ENCODE results near the gene SRRM5.
"Not testable (repeated sequence)": the region's sequence is repeated elsewhere in the genome, so short reads cannot be mapped to it uniquely, and the experiment has no call there.

SRRM5 gene

GRCh38 chr19:43616954-43617353, 5.1 kb downstream of the SRRM5 start:
- no peak for DNase-seq

- peak; percentile 90 for DNase-seq
Measured at GRCh38 chr19:43618921-43619261, 7.0 kb downstream of the SRRM5 start.

GRCh38 chr19:43619262-43620060, 7.6 kb downstream of the SRRM5 start, which contains the start of gene ZNF428:
TSS of gene ZNF428 (minus strand) at chr19:43619629. CDS start at chr19:43614304, 5,325 bp downstream.
- peak; percentile 95 for DNase-seq

GRCh38 chr19:43620061-43621001, 8.4 kb downstream of the SRRM5 start:
- DNase-seq, result no peak

GRCh38 chr19:43622070-43622469, 10.2 kb downstream of the SRRM5 start:
- DNase-seq, result no peak

GRCh38 chr19:43622956-43623355, 11.1 kb downstream of the SRRM5 start:
- no peak for DNase-seq

- no peak for DNase-seq
Measured at GRCh38 chr19:43623889-43624670, 12.2 kb downstream of the SRRM5 start.

- DNase-seq, result no peak
Measured at GRCh38 chr19:43624933-43625332, 13.0 kb downstream of the SRRM5 start.

- DNase-seq, result no peak
Measured at GRCh38 chr19:43625918-43626579, 14.2 kb downstream of the SRRM5 start.

GRCh38 chr19:43626838-43627237, 14.9 kb downstream of the SRRM5 start:
- no peak for DNase-seq

- DNase-seq, result no peak
Measured at GRCh38 chr19:43628646-43629326, 16.9 kb downstream of the SRRM5 start.

GRCh38 chr19:43631491-43631890, 19.6 kb downstream of the SRRM5 start:
- no peak for DNase-seq

GRCh38 chr19:43633520-43633919, 21.6 kb downstream of the SRRM5 start:
- no peak for DNase-seq

- DNase-seq, result no peak
Measured at GRCh38 chr19:43634068-43634467, 22.2 kb downstream of the SRRM5 start.

GRCh38 chr19:43634506-43634871, 22.6 kb downstream of the SRRM5 start:
- no peak for DNase-seq

GRCh38 chr19:43634872-43635560, 23.1 kb downstream of the SRRM5 start:
- no peak for DNase-seq

- DNase-seq, result not testable (repeated sequence)
Measured at GRCh38 chr19:43635561-43635940, 23.7 kb downstream of the SRRM5 start.

GRCh38 chr19:43636121-43636683, 24.3 kb downstream of the SRRM5 start:
- no peak for DNase-seq

- DNase-seq, result no peak
Measured at GRCh38 chr19:43638214-43638994, 26.5 kb downstream of the SRRM5 start.

GRCh38 chr19:43638995-43639518, 27.2 kb downstream of the SRRM5 start:
- peak; percentile 14 for DNase-seq

Measured in NCI-H2171 treated with DMSO at 0.1 percent for 48 hours (cell line).